Hepatocyte (in vitro differentiated cells): ENCODE data around the gene ECD. TPM values are rescaled to one million over a fixed set of nuclear protein-coding genes. Genes with fewer than 3 reads are reported as not detected.

ENCODE experiments used
- DNase-seq: peaks from one replicate; pipeline ENCODE4 v3.0.0-alpha.2; 2016; ENCODE audit warnings: low spot score
- H2AFZ ChIP-seq: fragments of 200-600 bp; sonication (generic); 2 replicates; pipeline ENCODE4 v1.6.0; 2016; ENCODE audit warnings: antibody characterized with exemption, mild to moderate bottlenecking
- H3K27ac ChIP-seq: fragments of 200-600 bp; sonication (generic); 2 replicates; pipeline ENCODE4 v1.5.1; 2016; ENCODE audit warnings: mild to moderate bottlenecking
- H3K27me3 ChIP-seq: fragments of 200-600 bp; sonication (generic); 2 replicates; pipeline ENCODE4 v1.6.1; 2016
- H3K36me3 ChIP-seq: fragments of 200-600 bp; sonication (generic); replicated peaks from 2 replicates; pipeline ENCODE4 v1.5.1; 2016; ENCODE audit warnings: low read depth; ENCODE audit not compliant: insufficient read depth
- H3K4me1 ChIP-seq: fragments of 200-600 bp; sonication (generic); 2 replicates; pipeline ENCODE4 v1.5.1; 2016; ENCODE audit warnings: mild to moderate bottlenecking, moderate library complexity; ENCODE audit not compliant: insufficient read depth
- H3K4me2 ChIP-seq: fragments of 200-600 bp; sonication (generic); 2 replicates; pipeline ENCODE4 v1.6.0; 2016
- H3K4me3 ChIP-seq: fragments of 200-600 bp; sonication (generic); 2 replicates; pipeline ENCODE4 v1.5.1; 2016; ENCODE audit warnings: mild to moderate bottlenecking
- H3K79me2 ChIP-seq: fragments of 200-600 bp; sonication (generic); 2 replicates; pipeline ENCODE4 v1.6.0; 2017; ENCODE audit warnings: mild to moderate bottlenecking
- H3K9me2 ChIP-seq: fragments of 200-600 bp; sonication (generic); replicated peaks from 2 replicates; pipeline ENCODE4 v1.6.0; 2017; ENCODE audit warnings: mild to moderate bottlenecking; ENCODE audit not compliant: insufficient read depth
- H3K9me3 ChIP-seq: fragments of 200-600 bp; sonication (generic); 2 replicates; pipeline ENCODE4 v1.5.1; 2016; ENCODE audit warnings: low read depth, mild to moderate bottlenecking
- H4K20me1 ChIP-seq: fragments of 200-600 bp; sonication (generic); 2 replicates; pipeline ENCODE4 v1.6.0; 2016; ENCODE audit warnings: mild to moderate bottlenecking; ENCODE audit not compliant: insufficient read depth, poor library complexity, severe bottlenecking
- CTCF ChIP-seq: fragments of 200-600 bp; sonication (generic); IDR thresholded peaks from 2 replicates; pipeline ENCODE4 v1.5.1; 2016; ENCODE audit warnings: antibody characterized with exemption, mild to moderate bottlenecking; ENCODE audit not compliant: poor library complexity
- EZH2 ChIP-seq: fragments of 200-600 bp; sonication (generic); IDR thresholded peaks from 2 replicates; pipeline ENCODE4 v1.6.1; 2016; ENCODE audit warnings: antibody characterized with exemption, mild to moderate bottlenecking, borderline replicate concordance
- EZH2phosphoT487 ChIP-seq: fragments of 200-600 bp; sonication (generic); IDR thresholded peaks from one replicate; pipeline ENCODE4 v1.6.1; 2018; ENCODE audit warnings: antibody characterized with exemption, mild to moderate bottlenecking, low read depth, moderate library complexity; ENCODE audit not compliant: unreplicated experiment, severe bottlenecking
- WGBS: methylation state at CpG from one replicate; pipeline ENCODE4 v1.1.6; 2016; ENCODE audit warnings: low lambda C conversion rate; ENCODE audit errors: missing lambda C conversion rate; 5-methylcytosine and 5-hydroxymethylcytosine counted together
- polyA plus RNA-seq: library from polyadenylated mRNA; unstranded; fragments of >200 nt; fragmentation: Nextera tagmentation; extraction: Ambion mirVana; gene quantifications from 2 replicates; pipeline ENCODE4 v1.2.1, GENCODE V29; 2016
- small RNA-seq: library from RNA; depleted of rRNA; stranded (forward); fragments of <200 nt; gene quantifications from one replicate; pipeline ENCODE3, GENCODE V24; 2014
- total RNA-seq: library from RNA; depleted of rRNA; stranded (reverse); fragments of >200 nt; gene quantifications from 2 replicates; pipeline ENCODE4 v1.2.3, GENCODE V29; 2014

Gene ECD
- total and polyA plus RNA-seq, 2 experiments from 2014 or later = 26.9 to 30.1 TPM

GRCh38 chr10:73086816-73087215, 81.0 kb downstream of the ECD start:
- no peaks in the 10 kb centered on the region for H3K9me2 ChIP-seq
- H3K9me3 ChIP-seq = no peaks in the 10 kb centered on the region
- H2AFZ ChIP-seq = no peak overlapping the region
- TF ChIP-seq EZH2 = no peak
- TF ChIP-seq CTCF = no peak
- no peak for TF ChIP-seq EZH2phosphoT487
- no peak overlapping the region for H3K27ac ChIP-seq
- no peaks in the 10 kb centered on the region for H3K4me1 ChIP-seq
- H3K79me2 ChIP-seq = peaks cover 95% of the 10 kb centered on the region
- H4K20me1 ChIP-seq = peaks cover 23% of the 10 kb centered on the region
- no peak overlapping the region for H3K4me3 ChIP-seq
- no peaks in the 10 kb centered on the region for H3K27me3 ChIP-seq
- DNase-seq = no peak
- no peaks in the 10 kb centered on the region for H3K36me3 ChIP-seq
- WGBS = 83% methylated on average over 4 of the region's 4 CpGs
- H3K4me2 ChIP-seq = no peak overlapping the region

GRCh38 chr10:73084209-73084608, 83.6 kb downstream of the ECD start:
- no peak overlapping the region for H2AFZ ChIP-seq
- no peak overlapping the region for H3K4me3 ChIP-seq
- WGBS = 92% methylated on average over 5 of the region's 5 CpGs
- TF ChIP-seq EZH2 = no peak
- no peak for TF ChIP-seq EZH2phosphoT487
- TF ChIP-seq CTCF = no peak
- no peak overlapping the region for H3K4me2 ChIP-seq
- H3K79me2 ChIP-seq = peaks cover 94% of the 10 kb centered on the region
- DNase-seq = no peak
- peaks cover 18% of the 10 kb centered on the region for H4K20me1 ChIP-seq
- no peaks in the 10 kb centered on the region for H3K36me3 ChIP-seq
- H3K9me3 ChIP-seq = no peaks in the 10 kb centered on the region
- no peaks in the 10 kb centered on the region for H3K9me2 ChIP-seq
- H3K4me1 ChIP-seq = no peaks in the 10 kb centered on the region
- no peaks in the 10 kb centered on the region for H3K27me3 ChIP-seq
- H3K27ac ChIP-seq = no peak overlapping the region

Small RNAs within 50 kb of the gene (small RNA-seq; reads per million reads assigned to genes)
- gene RF00019 = not detected
- gene SNORA11F = 3.6 reads per million, percentile 91 among the genes with 10 or more reads in this experiment

Other genes starting within 250 kb of the ECD start
- gene PLA2G12B, start 213.2 kb downstream of the ECD start, total RNA-seq = 39.9 and 51.6 TPM in 2 replicates
- gene PLA2G12B, start 213.2 kb downstream of the ECD start, polyA plus RNA-seq = 13.9 and 21.1 TPM in 2 replicates
- 145 TPM in 2 replicates for gene P4HA1, start 71.1 kb downstream of the ECD start, total RNA-seq
- gene P4HA1, start 71.1 kb downstream of the ECD start, polyA plus RNA-seq = 140 and 149 TPM in 2 replicates
- gene NUDT13, start 57.6 kb downstream of the ECD start, total RNA-seq = 3.4 and 3.9 TPM in 2 replicates
- gene NUDT13, start 57.6 kb downstream of the ECD start, polyA plus RNA-seq = 1.9 and 2.1 TPM in 2 replicates
- 20.6 and 22.7 TPM in 2 replicates for gene FAM149B1, start 111 bp upstream of the ECD start, total RNA-seq
- 9.8 and 10.3 TPM in 2 replicates for gene FAM149B1, start 111 bp upstream of the ECD start, polyA plus RNA-seq
- 24.5 and 27.2 TPM in 2 replicates for gene DNAJC9, start 79.2 kb upstream of the ECD start, total RNA-seq
- gene DNAJC9, start 79.2 kb upstream of the ECD start, polyA plus RNA-seq = 16.3 and 17.8 TPM in 2 replicates
- 57.0 and 58.7 TPM in 2 replicates for gene MRPS16, start 84.6 kb upstream of the ECD start, total RNA-seq
- 94.8 and 105 TPM in 2 replicates for gene MRPS16, start 84.6 kb upstream of the ECD start, polyA plus RNA-seq
- 1.8 and 3.9 TPM in 2 replicates for gene CFAP70, start 190.9 kb upstream of the ECD start, total RNA-seq
- gene CFAP70, start 190.9 kb upstream of the ECD start, polyA plus RNA-seq = 1.2 and 1.6 TPM in 2 replicates
- gene ANXA7, start 246.1 kb upstream of the ECD start, total RNA-seq = 88.8 and 90.7 TPM in 2 replicates
- 63.0 and 88.8 TPM in 2 replicates for gene ANXA7, start 246.1 kb upstream of the ECD start, polyA plus RNA-seq